GM23338 (cell line): ENCODE data around the gene ALKBH4. TPM values are rescaled to one million over a fixed set of nuclear protein-coding genes. Genes with fewer than 3 reads are reported as not detected.
"Not testable (repeated sequence)": the region's sequence is repeated elsewhere in the genome, so short reads cannot be mapped to it uniquely, and the experiment has no call there.

Source experiments
- ATAC-seq: fragments of 200-7000 bp; cut with Tn5 transposase; 3 replicates; pipeline ENCODE4 v1.9.1; 2020
- DNase-seq: peaks from one replicate; pipeline ENCODE4 v3.0.0-alpha.2; 2015; ENCODE audit warnings: low spot score
- H2AFZ ChIP-seq: fragments of 200-600 bp; sonication (generic); 2 replicates; pipeline ENCODE4 v1.8.0; 2016; ENCODE audit warnings: antibody characterized with exemption, mild to moderate bottlenecking, moderate library complexity
- H3F3A ChIP-seq: fragments of 200-600 bp; sonication (generic); replicated peaks from 2 replicates; pipeline ENCODE4 v1.8.0; 2017; ENCODE audit warnings: antibody characterized with exemption, mixed run types, low read depth
- H3K27ac ChIP-seq: fragments of 200-600 bp; sonication (generic); 2 replicates; pipeline ENCODE4 v1.6.1; 2016; ENCODE audit warnings: low read depth
- H3K27me3 ChIP-seq: fragments of 200-600 bp; sonication (generic); 2 replicates; pipeline ENCODE4 v1.8.0; 2016; ENCODE audit warnings: mild to moderate bottlenecking, mixed run types, moderate library complexity; ENCODE audit not compliant: insufficient read depth
- H3K36me3 ChIP-seq: fragments of 200-600 bp; sonication (generic); 2 replicates; pipeline ENCODE4 v1.8.0; 2016; ENCODE audit warnings: mild to moderate bottlenecking; ENCODE audit not compliant: insufficient read depth
- H3K4me1 ChIP-seq: fragments of 200-600 bp; sonication (generic); 2 replicates; pipeline ENCODE4 v1.8.0; 2016; ENCODE audit warnings: mild to moderate bottlenecking, moderate library complexity; ENCODE audit not compliant: insufficient read depth
- H3K4me2 ChIP-seq: fragments of 200-600 bp; sonication (generic); 2 replicates; pipeline ENCODE4 v1.7.1; 2017; ENCODE audit warnings: mixed run types
- H3K4me3 ChIP-seq: fragments of 200-600 bp; sonication (generic); 2 replicates; pipeline ENCODE4 v1.6.1; 2016; ENCODE audit warnings: mixed run types
- H3K79me2 ChIP-seq: fragments of 200-600 bp; sonication (generic); replicated peaks from 2 replicates; pipeline ENCODE4 v1.8.0; 2017; ENCODE audit warnings: mild to moderate bottlenecking; ENCODE audit not compliant: insufficient read depth
- H3K9me2 ChIP-seq: fragments of 200-600 bp; sonication (generic); 2 replicates; pipeline ENCODE4 v1.8.0; 2017; ENCODE audit not compliant: insufficient read depth
- H4K20me1 ChIP-seq: fragments of 200-600 bp; sonication (generic); replicated peaks from 2 replicates; pipeline ENCODE4 v1.8.0; 2017; ENCODE audit warnings: mild to moderate bottlenecking; ENCODE audit not compliant: insufficient read depth
- H3K27ac Mint-ChIP-seq: 2 replicates; pipeline ENCODE4 v1.8.0; 2020; ENCODE audit warnings: inconsistent platforms, mild to moderate bottlenecking, moderate library complexity, mixed read lengths
- H3K27me3 Mint-ChIP-seq: 3 replicates; pipeline ENCODE4 v1.8.0; 2022; ENCODE audit warnings: low read depth, mild to moderate bottlenecking, moderate library complexity, mixed read lengths, inconsistent platforms; ENCODE audit not compliant: insufficient read depth, poor library complexity
- H3K36me3 Mint-ChIP-seq: 3 replicates; pipeline ENCODE4 v1.8.0; 2021; ENCODE audit warnings: low read depth, mild to moderate bottlenecking, inconsistent platforms, moderate library complexity, mixed read lengths
- H3K4me1 Mint-ChIP-seq: 3 replicates; pipeline ENCODE4 v1.8.0; 2020; ENCODE audit warnings: mild to moderate bottlenecking, inconsistent platforms, mixed read lengths
- H3K4me3 Mint-ChIP-seq: 3 replicates; pipeline ENCODE4 v1.8.0; 2021; ENCODE audit warnings: moderate library complexity, mild to moderate bottlenecking, inconsistent platforms, mixed read lengths
- H3K9me3 Mint-ChIP-seq: 3 replicates; pipeline ENCODE4 v1.8.0; 2020; ENCODE audit warnings: moderate library complexity, mild to moderate bottlenecking, inconsistent platforms, mixed read lengths
- CREB1 ChIP-seq: fragments of 250-450 bp; sonication (Bioruptor Pico); IDR thresholded peaks from 2 replicates; pipeline ENCODE4 v1.5.0; 2020; ENCODE audit warnings: low read depth, mild to moderate bottlenecking, moderate library complexity
- ETS1 ChIP-seq: IDR thresholded peaks from 2 replicates; pipeline ENCODE4 v1.6.1; 2016; ENCODE audit warnings: antibody characterized with exemption
- EZH2 ChIP-seq: fragments of 200-600 bp; sonication (generic); IDR thresholded peaks from one replicate; pipeline ENCODE4 v1.8.0; 2017; ENCODE audit warnings: antibody characterized with exemption, mild to moderate bottlenecking, low read depth; ENCODE audit not compliant: unreplicated experiment
- EZH2phosphoT487 ChIP-seq: fragments of 200-600 bp; sonication (generic); IDR thresholded peaks from one replicate; pipeline ENCODE4 v1.8.1; 2018; ENCODE audit warnings: antibody characterized with exemption; ENCODE audit not compliant: unreplicated experiment
- JUNB ChIP-seq: IDR thresholded peaks from one replicate; pipeline ENCODE4 v1.6.1; 2016; ENCODE audit warnings: antibody characterized with exemption; ENCODE audit not compliant: unreplicated experiment
- NANOG ChIP-seq: IDR thresholded peaks from 2 replicates; pipeline ENCODE4 v1.6.1; 2016; ENCODE audit warnings: antibody characterized with exemption, borderline replicate concordance
- POLR2AphosphoS5 ChIP-seq: IDR thresholded peaks from 2 replicates; pipeline ENCODE4 v1.6.1; 2016; ENCODE audit warnings: antibody characterized with exemption, low read depth
- STAT1 ChIP-seq: IDR thresholded peaks from one replicate; pipeline ENCODE4 v1.6.1; 2016; ENCODE audit warnings: antibody characterized with exemption; ENCODE audit not compliant: unreplicated experiment
- ZNF114 ChIP-seq: fragments of 250-450 bp; sonication (Bioruptor Pico); IDR thresholded peaks from 2 replicates; pipeline ENCODE4 v1.5.0; 2020; ENCODE audit warnings: mild to moderate bottlenecking, moderate library complexity
- ZNF331 ChIP-seq: fragments of 250-450 bp; sonication (Bioruptor Pico); IDR thresholded peaks from 2 replicates; pipeline ENCODE4 v1.5.0; 2020; ENCODE audit warnings: low read depth, mild to moderate bottlenecking, moderate library complexity
- ZNF462 ChIP-seq: fragments of 250-450 bp; sonication (Bioruptor Pico); IDR thresholded peaks from 2 replicates; pipeline ENCODE4 v1.5.0; 2020; ENCODE audit warnings: mild to moderate bottlenecking, moderate library complexity
- polyA plus RNA-seq: library from polyadenylated mRNA; unstranded; fragments of >200 nt; fragmentation: Nextera tagmentation; extraction: Ambion mirVana; gene quantifications from 2 replicates; pipeline ENCODE4 v1.2.1, GENCODE V29; 2016
- total RNA-seq: library from RNA; depleted of rRNA; stranded (reverse); fragments of >200 nt; shearing (Covaris generic); gene quantifications from 2 replicates; pipeline ENCODE4 v1.2.3, GENCODE V29; 2014
- TF ChIP-seq, protein P1 (sequence below): IDR thresholded peaks from one replicate; pipeline ENCODE4 v1.6.1; 2018; ENCODE audit warnings: antibody characterized with exemption; ENCODE audit not compliant: unreplicated experiment

The ALKBH4 gene
- total and polyA plus RNA-seq, 2 experiments from 2014 or later = 17.7 to 45.0 TPM

DNA sequence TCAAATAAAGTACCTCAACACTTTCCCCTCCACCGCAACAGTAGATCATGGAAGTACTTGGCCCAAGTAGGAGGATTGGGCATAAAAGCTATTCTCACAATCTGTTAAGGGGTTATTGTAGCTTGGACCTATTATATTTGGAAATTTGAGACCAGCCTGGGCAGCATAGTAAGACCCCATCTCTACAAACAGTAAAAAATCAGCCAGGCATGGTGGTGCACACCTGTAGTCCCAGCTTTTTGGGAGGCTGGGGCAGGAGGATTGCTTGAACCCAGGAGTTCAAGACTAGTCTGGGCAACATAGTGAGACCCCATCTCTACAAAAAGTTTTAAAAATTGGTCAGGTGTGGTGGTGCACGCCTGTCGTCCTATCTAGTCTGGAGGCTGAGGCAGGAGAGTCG lies 55.3 kb downstream of the ALKBH4 start:
- Mint-ChIP-seq H3K4me1 (peaks cover 1% of the 10 kb centered on the region; the same call in 1 of the 3 replicates), H3K9me3 (peaks cover 8% of the 10 kb centered on the region; the same call in 2 of the 3 replicates), H3K27ac (no peak overlapping the region), H3K4me3 (no peak overlapping the region), H3K36me3 (peaks cover 83% of the 10 kb centered on the region), H3K27me3 (peaks cover 5% of the 10 kb centered on the region)
- H4K20me1 ChIP-seq = peaks cover 24% of the 10 kb centered on the region
- no peaks in the 10 kb centered on the region for H3K9me2 ChIP-seq
- no peak for ATAC-seq
- DNase-seq = no peak
- no peak for TF ChIP-seq CREB1 (CRISPR knock-in tag)
- TF ChIP-seq NANOG = no peak
- no peak for TF ChIP-seq EZH2phosphoT487
- TF ChIP-seq STAT1 = no peak
- no peak for TF ChIP-seq JUNB
- no peak for TF ChIP-seq ZNF114
- no peak for TF ChIP-seq EZH2
- no peak for TF ChIP-seq ETS1
- no peak for TF ChIP-seq POLR2AphosphoS5
- no peak for TF ChIP-seq ZNF331 (CRISPR knock-in tag)
- TF ChIP-seq ZNF462 (CRISPR knock-in tag) = no peak
- TF ChIP-seq, protein P1, sequence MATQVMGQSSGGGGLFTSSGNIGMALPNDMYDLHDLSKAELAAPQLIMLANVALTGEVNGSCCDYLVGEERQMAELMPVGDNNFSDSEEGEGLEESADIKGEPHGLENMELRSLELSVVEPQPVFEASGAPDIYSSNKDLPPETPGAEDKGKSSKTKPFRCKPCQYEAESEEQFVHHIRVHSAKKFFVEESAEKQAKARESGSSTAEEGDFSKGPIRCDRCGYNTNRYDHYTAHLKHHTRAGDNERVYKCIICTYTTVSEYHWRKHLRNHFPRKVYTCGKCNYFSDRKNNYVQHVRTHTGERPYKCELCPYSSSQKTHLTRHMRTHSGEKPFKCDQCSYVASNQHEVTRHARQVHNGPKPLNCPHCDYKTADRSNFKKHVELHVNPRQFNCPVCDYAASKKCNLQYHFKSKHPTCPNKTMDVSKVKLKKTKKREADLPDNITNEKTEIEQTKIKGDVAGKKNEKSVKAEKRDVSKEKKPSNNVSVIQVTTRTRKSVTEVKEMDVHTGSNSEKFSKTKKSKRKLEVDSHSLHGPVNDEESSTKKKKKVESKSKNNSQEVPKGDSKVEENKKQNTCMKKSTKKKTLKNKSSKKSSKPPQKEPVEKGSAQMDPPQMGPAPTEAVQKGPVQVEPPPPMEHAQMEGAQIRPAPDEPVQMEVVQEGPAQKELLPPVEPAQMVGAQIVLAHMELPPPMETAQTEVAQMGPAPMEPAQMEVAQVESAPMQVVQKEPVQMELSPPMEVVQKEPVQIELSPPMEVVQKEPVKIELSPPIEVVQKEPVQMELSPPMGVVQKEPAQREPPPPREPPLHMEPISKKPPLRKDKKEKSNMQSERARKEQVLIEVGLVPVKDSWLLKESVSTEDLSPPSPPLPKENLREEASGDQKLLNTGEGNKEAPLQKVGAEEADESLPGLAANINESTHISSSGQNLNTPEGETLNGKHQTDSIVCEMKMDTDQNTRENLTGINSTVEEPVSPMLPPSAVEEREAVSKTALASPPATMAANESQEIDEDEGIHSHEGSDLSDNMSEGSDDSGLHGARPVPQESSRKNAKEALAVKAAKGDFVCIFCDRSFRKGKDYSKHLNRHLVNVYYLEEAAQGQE = no peak
- no peak overlapping the region for H3K27ac ChIP-seq
- peaks cover 46% of the 10 kb centered on the region for H3K36me3 ChIP-seq
- H3K79me2 ChIP-seq = no peaks in the 10 kb centered on the region; the same call in 1 of the 2 replicates
- H2AFZ ChIP-seq = no peak overlapping the region
- no peak overlapping the region for H3K4me3 ChIP-seq
- no peaks in the 10 kb centered on the region for H3K27me3 ChIP-seq
- H3K4me2 ChIP-seq = no peak overlapping the region
- peaks cover 3% of the 10 kb centered on the region for H3F3A ChIP-seq
- no peaks in the 10 kb centered on the region for H3K4me1 ChIP-seq

GRCh38 chr7:102408530-102408929 lies 56.1 kb downstream of the ALKBH4 start:
- not testable (repeated sequence) for H3K9me2 ChIP-seq, H3K79me2 ChIP-seq, H3K4me1 Mint-ChIP-seq, H2AFZ ChIP-seq, ATAC-seq, H3K9me3 Mint-ChIP-seq, H3K4me3 ChIP-seq, DNase-seq, H3K4me2 ChIP-seq, H3K27me3 Mint-ChIP-seq, H3K27me3 ChIP-seq, H3K27ac ChIP-seq, H3K4me1 ChIP-seq, H3K27ac Mint-ChIP-seq, H3K4me3 Mint-ChIP-seq
- peaks cover 10% of the 10 kb centered on the region; the same call in 1 of the 2 replicates for H3F3A ChIP-seq
- H4K20me1 ChIP-seq = peaks cover 20% of the 10 kb centered on the region
- H3K36me3 Mint-ChIP-seq = peaks cover 83% of the 10 kb centered on the region
- peaks cover 39% of the 10 kb centered on the region for H3K36me3 ChIP-seq
